Measurements from ENCODE around the gene SGF29.
"Not testable (repeated sequence)": the region's sequence is repeated elsewhere in the genome, so short reads cannot be mapped to it uniquely, and the experiment has no call there.

The SGF29 gene

DNA sequence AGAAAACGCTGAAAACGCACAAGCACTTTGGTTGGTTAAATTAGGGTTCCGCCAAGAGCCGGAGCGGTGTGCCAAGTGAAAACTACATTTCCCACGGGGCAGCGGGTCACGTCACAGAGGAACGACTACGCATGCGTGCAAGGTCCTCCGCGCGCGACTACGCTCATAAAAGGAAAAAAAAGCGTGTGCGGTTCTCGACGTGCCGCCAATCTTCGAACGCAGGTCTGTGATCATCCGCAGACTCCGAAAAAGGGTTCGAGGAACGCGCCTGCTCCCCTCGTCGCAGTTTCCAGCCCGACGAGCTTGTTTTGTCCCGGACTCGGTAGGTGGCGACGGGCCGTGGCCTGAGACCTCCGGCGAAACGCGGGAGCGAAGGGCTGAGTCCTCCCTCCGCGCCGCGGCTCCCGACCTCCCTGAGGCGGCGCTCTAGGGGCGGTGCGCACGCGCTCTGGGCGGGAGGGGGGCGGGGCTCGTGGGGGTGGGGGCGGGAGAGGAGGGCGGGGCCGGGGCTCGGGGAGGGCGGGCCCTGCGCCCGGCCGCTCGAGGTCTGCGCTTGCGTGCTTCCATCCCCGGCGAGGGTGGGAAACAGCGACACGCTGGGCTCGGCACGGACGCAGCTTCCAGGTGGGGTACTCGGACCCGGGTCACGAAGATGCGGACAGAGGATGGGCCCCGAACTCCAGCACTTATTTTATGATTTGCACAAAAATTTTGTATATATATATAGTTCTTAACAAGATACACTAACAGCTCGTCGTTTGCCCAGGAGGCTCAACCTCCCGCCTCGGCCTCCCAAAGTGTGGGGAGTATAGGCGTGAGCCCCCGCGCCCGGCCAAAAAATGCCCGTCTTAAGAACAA, at the start of gene SGF29:
Gene SGF29 (plus strand): TSS at position 145 of the 858 bp plus-strand sequence. CDS start 27,150 bp downstream, outside the sequence.
- DNase-seq (ENCODE audit: low spot score), result peak; percentile 95

DNA sequence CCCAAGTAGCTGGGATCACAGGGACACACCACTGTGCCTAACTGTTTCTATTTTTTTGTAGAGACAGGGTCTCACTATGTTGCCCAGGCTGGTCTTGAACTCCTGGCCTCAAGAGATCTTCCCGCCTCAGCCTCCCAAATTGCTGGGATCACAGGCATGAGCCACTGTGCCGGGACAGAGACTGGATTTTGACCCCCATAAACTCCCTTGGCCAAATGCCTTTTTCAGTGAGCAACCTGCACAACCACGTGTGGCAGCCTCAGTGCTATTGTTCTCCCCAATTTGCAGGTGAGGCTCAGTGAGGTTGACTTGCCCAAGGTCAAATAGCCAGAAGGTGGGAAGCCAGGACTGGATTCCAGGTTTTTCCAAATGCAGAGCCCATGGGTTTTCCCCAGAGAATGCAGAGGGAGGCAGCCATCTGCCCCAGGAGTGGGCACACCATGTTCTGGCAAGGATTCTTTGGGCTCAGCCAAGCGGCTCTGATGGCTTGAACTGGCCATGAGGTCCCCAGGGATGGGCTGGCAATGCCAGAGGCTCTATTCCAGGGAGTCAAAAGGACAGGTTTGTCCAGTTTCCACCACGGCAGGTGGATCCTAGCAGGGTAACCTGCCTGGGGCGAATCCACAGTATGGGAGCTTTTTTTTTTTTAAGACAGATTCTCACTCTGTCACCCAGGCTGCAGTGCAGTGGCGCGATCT, 48.9 kb upstream of the SGF29 start:
- DNase-seq (ENCODE audit: low spot score), result no peak

DNA sequence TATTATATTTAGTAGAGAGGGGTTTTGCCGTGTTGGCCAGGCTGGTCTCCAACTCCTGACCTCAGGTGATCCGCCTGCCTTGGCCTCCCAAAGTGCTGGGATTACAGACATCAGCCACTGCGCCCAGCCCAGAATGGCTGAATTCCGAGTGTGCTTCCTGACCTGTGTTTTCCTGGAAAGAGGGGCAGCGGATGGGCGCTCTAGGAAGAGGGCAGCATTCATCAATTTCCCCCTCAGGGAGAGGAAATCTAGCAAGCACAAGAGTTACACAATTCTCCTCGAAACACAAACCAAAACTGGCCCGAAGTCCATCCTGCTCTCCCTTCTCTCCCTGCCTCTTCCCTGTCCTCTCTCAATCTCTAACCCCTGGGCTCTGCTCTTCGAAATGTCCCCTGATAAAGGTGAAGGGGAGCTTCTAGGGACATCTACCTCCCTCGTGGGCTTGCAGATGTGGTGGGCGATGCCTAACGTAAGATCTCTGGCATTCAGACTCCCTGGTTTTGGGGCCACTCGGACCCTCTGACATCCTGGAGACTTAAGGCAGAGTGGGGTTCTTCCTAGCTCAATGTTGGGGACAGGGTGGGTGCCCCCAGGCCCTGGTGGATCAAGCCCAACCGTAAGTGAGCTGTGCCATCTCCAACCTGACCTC, 48.1 kb upstream of the SGF29 start:
- DNase-seq (ENCODE audit: low spot score), result no peak

DNA sequence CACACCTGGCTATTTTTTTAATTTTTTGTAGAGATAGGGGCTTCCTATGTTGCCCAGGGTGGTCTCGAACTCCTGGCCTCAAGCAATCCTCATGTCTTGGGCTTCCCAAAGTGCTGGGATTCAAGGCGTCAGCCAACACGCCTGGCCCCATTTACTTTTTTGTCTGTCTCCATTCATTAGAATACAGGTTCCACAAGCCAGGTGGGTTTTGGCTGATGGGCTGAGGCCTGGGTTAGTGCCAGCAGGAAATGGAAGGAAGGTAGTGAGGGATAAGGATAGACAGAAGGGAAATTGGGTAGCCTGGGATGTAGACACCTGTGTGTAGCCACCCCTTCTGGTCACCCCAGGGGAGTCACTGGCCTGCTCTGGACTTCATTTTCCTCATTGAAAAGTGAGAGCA, 42.7 kb upstream of the SGF29 start:
- DNase-seq (ENCODE audit: low spot score), result no peak

DNA sequence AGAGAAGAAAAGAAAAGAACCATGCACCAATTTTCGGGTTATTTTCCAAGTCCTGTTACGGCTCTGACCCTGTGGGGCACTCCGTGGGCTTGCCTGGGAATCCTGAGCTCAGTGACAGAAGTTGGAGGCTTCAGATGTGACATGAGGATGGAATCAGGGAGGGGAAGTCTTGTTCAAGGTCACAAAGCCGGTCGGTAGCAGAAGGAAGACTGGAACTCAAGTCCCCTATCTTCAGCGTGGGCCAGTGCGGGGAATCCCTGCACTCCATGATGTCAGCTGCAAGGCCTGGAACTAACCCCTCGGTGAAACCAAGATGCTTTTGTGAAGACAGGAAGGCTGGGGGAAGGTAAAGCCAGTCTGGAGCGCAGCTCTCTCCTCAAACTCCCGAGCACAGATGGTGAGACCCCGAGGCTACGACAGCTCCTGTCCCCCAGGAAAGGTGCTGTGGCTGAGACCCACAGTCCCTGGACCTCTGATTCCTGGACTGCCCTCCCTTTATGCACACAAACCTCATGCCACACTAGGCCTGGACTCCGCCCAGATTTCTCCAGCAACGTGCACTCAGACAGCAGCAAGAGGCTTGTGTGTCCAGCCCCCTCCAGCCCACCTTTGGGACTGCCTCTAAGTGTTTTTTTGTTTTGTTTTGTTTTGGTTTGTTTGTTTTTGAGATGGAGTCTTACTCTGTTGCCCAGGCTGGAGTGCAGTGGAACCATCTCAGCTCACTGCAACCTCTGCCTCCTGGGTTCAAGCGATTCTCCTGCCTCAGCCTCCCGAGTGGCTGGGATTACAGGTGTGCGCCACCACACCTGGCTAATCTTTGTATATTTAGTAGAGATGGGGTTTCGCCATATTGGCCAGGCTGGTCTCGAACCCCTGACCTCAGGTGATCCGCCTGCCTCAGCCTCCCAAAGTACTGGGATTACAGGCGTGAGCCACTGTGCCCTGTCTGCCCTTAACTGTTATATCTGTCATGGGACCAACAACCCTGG, 41.6 kb upstream of the SGF29 start:
- DNase-seq (ENCODE audit: low spot score), result no peak

DNA sequence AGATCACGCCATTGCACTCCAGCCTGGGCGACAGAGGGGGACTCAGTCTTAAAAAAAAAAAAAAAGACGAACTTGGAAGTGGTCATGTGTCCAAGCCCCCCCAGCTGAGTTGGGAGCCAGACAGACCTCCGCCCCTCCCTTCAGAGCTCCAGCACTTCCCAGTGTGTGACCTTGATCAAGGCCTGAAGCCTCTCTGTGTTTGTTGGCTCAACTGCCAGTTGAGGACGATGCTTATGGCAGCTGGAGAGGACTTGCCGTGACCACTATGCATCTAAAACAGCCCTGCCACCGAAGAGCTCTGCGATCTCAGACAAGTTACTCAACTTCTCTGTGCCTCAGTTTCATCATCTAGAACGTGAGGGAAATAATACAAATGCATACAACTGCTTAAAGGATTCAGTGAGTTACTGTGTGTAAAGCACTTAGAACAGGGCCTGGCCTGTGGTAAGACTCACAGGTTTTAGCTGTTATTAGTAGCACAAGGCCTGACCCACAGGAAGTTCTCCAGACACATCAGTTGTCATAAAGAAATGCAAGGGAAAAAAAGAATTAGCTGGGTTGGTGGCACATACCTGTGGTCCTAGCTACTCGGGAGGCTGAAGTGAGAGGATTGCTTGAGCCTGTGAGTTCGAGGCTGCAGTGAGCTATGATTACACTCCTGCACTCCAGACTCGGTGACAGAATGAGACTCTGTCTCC, 40.1 kb upstream of the SGF29 start:
- DNase-seq (ENCODE audit: low spot score), result no peak

DNA sequence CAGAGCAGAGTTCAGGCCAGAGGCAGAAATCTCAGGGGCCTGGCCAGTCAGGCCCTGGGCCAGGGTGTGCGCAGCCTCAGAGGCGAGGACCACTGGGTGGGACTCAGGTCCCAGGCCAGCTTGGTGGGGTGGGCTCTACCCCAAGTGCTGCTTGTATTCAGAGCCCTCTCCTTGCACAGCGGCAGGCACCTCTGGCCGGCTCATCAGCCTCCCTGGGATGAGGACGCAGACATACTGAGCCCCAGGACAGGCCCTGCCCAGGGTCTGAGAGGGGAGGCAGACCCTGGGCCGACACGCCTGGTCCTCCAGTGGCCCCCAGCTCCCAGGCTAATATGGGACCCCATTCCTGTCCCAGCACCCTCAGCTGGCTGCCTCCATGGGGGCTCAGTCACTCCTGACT, 39.5 kb upstream of the SGF29 start:
- DNase-seq (ENCODE audit: low spot score), result no peak

DNA sequence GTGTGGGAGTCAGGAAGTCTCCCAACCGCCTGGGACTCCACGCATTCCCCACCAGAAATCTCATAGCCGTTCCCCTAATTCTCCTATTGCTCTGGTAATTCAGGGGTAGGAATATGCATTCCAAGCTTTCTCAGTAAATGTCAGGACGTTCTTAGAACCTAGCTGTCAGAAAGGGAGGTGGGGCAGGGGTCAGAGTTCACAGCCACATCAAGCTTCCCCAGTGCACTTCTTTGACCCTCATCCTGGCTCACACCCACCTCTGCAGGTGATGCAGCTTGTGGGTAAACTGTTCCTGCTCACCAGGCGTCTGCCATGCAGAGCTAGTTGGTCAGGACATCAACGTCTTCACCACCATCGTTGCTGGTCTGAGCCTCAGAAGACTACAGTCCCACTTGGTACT, 33.0 kb upstream of the SGF29 start:
- no peak for DNase-seq (ENCODE audit: low spot score)

DNA sequence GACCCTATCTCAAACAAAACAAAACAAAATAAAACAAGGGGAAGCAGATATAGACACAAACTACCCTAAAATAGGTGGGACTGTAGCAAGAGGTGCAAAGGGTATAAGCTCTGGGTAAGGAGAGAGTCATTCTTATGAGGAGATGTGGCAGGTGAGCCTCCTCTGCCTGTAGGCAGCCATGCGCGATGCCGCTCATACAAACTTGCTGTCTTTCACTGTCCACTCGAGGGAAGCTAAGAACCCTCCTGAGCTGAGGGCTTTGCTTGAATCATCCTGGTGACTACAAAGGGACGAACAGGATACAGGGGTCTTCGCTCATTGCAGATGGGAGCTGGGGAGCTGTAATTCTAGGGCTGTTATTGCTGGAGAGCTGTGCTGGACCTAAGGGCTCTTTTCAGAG, 32.3 kb upstream of the SGF29 start:
- no peak for DNase-seq (ENCODE audit: low spot score)

DNA sequence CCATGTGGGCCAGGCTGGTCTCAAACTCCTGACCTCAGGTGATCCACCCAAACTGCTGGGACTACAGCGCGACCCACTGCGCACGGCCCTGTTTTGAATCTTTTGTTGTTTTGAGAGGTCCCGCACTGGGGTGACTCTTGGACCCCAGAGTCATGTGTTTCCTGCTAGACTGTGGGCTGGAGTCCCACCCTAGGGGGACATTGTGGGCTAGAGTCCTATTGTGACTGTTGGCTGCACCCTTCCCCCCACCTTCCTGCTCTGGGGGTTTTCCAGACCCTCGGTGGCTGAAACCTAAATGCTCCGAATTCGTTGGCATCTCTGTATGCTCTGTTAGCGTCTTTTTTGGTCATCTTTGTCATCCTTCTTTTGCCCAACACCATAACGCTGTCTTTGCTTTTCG, 30.9 kb upstream of the SGF29 start:
- DNase-seq (ENCODE audit: low spot score), result no peak

DNA sequence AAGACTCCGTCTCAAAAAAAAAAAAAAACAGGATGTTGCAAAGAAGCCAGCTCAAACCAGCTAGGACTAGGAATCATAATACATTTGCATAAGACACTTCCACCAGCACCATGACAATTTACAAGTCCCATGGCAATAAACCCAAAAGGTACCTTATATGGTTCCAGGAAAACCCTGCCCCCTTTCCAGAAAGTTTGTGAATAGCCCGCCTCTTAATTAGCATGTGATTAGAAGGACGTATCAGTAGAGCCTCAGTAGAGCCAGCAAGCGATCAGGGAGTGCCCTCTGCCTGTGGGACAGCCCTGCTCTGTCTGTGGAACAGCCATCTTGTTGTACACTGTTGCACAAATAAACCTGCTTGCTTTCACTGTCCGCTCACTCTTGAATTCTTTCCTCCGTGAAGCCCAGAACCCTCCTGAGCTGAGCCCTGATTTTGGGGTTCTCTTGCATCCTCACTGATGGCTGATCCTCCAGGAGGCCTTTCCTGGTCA, 29.0 kb upstream of the SGF29 start:
- DNase-seq (ENCODE audit: low spot score), result no peak

DNA sequence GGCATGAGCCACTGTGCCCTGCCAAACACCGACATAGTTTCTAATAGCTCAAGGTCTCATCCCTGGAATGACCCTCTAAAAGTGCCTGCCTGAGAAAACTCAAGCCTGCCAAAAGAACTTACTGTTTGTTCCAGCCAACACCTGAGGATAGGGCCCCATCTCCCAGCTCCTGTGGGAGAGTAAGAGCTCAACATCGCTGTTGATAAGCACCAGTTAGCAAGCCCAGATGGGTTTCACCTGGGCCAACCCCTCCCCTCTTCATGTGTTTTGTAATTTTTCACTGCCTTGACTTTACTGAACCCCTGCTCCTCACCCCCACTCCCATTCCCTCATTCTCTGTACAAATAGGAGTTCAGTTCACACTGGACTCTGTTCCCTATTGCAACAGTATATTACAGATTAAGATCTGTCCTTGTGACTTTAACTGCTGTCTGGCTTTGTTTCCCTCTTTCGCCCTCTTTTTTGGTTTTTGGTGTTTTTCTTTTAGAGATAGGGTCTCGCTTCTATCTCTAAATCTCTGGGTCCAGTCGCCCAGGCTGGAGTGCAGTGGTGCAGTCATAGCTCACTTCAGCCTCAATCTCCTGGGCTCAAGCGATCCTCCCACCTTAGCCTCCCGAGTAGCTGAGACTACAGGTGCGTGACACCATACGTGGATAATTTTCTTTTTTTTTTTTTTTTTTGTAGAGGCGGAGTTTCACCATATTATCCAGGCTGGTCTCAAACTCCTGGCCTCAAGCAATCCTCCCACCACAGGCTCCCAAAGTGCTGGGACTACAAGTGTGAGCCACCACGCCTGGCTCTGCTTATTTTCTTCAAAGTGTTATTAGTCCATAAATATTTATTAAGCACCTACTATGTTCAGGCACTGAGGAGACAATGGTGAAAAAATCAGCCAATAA, 27.3 kb upstream of the SGF29 start:
- no peak for DNase-seq (ENCODE audit: low spot score)

DNA sequence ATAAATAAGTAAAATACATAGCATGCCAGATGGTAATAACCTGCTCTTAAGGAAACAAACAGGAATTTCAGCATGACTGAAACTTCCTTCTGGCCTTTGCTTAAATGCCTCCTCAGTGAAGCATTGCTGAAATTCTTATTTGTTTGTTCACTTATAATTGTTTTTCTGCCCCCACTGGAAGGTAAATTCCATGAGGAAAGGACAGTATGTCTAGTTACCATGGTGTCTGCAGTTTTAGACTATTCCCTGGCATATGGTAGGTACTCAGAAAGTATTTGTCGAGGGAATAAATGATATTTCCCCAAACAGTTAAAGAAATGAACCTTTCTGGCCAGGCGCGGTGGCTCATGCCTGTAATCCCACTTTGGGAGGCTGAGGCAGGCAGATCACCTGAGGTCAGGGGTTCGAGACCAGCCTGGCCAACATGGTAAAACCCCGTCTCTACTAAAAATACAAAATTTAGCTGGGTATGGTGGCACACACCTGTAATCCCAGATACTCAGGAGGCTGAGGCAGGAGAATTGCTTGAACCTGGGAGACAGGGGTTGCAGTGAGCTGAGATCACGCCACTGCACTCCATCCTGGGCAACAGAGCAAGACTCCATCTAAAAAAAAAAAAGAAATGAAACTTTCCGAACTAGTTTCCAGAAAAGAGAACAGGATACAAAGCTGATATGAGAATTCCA, 26.5 kb upstream of the SGF29 start:
- not testable (repeated sequence) for DNase-seq (ENCODE audit: low spot score)

DNA sequence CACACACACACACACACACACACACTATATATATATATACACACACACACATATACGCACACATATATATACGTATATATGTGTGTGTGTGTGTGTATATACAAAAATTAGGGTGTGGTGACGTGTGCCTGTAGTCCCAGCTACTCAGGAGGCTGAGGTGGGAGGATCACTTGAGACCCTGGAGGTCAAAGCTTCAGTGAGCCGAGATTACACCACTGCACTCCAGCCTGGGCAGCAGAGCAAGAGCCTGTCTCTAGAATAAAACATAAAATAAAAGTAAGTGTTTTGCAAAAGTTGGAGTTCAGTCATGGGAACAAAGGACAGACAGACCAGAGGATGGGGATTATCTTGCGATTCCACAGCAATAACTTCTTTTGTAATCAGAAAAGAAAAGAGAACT, 25.7 kb upstream of the SGF29 start:
- DNase-seq (ENCODE audit: low spot score), result no peak

DNA sequence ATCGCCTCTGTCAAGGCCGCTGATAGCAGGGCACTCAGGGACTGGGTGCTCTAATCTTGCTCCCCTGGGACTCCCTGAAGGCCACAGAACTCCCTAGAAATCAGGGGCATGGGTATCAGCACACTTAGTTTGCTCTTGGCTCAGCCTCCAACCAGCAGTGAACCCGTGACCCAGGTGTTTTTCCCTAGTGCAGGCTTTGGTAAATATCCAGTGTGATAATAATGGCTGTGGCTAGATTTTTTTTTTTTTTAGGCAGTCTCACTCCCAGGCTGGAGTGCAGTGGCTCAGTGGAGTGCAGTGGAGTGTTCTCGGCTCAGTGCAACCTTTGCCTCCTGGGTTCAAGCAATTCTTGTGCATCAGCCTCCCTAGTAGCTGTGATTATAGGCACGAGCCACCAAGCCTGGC, 25.3 kb upstream of the SGF29 start:
- DNase-seq (ENCODE audit: low spot score), result no peak

DNA sequence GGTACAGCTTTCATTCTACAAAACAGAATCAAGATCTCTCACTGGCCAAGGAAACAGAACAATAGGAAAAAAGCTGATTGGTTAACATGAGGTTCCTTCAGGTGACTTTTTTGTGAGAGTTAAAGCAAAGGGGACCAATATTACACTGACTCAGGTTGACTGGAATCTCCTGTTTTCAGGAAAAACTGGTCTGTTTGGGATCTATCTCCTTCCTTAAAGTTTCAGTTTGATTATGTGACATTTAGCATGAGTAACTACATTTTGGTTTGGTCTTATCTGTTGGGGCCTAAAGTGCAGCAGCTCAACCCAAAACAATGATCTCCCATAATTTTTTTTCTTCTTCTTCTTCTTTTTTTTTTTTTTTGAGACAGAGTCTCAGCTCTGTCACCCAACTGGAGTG, 24.6 kb upstream of the SGF29 start:
- no peak for DNase-seq (ENCODE audit: low spot score)

DNA sequence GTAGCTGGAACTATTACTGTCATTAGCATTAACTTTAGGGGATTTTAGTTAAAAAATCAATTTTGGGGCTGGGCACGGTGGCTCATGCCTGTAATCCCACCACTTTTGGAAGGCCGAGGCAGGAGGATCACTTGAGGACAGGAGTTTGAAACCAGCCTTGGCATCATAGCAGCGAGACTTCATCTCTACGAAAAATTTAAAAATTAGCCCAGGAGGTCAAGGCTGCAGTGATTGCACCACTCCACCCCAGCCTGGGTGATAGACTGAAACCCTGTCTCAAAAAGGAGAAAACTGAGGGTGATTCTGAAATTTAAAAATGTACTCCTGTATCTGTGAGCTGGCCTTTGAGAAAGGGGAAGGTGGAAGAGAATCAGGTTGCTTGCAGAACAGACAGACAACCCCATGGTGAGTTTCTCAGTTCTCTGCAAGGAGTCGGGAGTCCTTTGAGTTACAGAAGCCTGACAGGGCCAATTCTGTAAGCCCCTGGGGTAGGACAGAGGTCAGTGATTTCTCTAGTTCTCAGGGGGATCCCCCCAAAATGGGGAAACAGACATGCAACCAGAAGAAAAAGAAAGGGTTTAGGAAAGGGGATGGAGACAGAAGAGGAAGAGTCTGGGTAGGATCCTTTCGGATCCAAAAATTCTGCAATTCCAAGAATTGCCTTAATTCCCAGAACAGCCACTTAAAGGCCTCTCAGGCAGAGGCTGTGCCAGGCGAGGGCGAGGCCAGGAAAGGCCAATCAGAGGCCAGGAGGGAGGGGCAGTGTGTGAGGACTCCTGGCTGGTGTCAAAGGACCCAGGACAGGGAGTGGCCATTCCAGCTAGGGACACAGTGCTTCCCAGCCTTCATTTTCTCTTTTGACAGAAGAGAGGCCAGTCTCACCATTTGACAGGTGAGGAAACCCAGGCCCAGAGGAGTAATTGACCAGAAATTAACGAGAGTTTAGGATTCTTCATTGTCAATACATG, 21.7 kb upstream of the SGF29 start:
- peak; percentile 44 for DNase-seq (ENCODE audit: low spot score)
